NCI-H146 (cell line): ENCODE results near the gene WDR5.

ENCODE experiments used
- DNase-seq: peaks from one replicate; lab custom pipeline; 2025; lab: John Stamatoyannopoulos, UW

WDR5 gene

GRCh38 chr9:134159566-134160245 is 23.8 kb downstream of the WDR5 start:
- DNase-seq, result no peak

GRCh38 chr9:134161647-134162046 is 25.8 kb downstream of the WDR5 start:
- no peak for DNase-seq

- DNase-seq, result no peak
Measured at GRCh38 chr9:134162212-134162775, 26.4 kb downstream of the WDR5 start.

- DNase-seq, result peak; percentile 55
Measured at GRCh38 chr9:134162926-134163370, 27.1 kb downstream of the WDR5 start.

- peak; percentile 59 for DNase-seq
Measured at GRCh38 chr9:134163371-134164196, 27.7 kb downstream of the WDR5 start.

- DNase-seq, result no peak
Measured at GRCh38 chr9:134164879-134165278, 29.0 kb downstream of the WDR5 start.

GRCh38 chr9:134165357-134166315 is 29.8 kb downstream of the WDR5 start:
- DNase-seq, result no peak

- no peak for DNase-seq
Measured at GRCh38 chr9:134166374-134166773, 30.5 kb downstream of the WDR5 start.

- DNase-seq, result no peak
Measured at GRCh38 chr9:134167530-134167931, 31.6 kb downstream of the WDR5 start.

GRCh38 chr9:134168757-134169550 is 33.1 kb downstream of the WDR5 start:
- no peak for DNase-seq

- DNase-seq, result no peak
Measured at GRCh38 chr9:134169724-134170401, 34.0 kb downstream of the WDR5 start.

- no peak for DNase-seq
Measured at GRCh38 chr9:134170532-134171315, 34.8 kb downstream of the WDR5 start.

GRCh38 chr9:134171316-134172197 is 35.7 kb downstream of the WDR5 start:
- no peak for DNase-seq

GRCh38 chr9:134172198-134173126 is 36.6 kb downstream of the WDR5 start:
- no peak for DNase-seq

GRCh38 chr9:134173127-134174072 is 37.5 kb downstream of the WDR5 start:
- no peak for DNase-seq

- no peak for DNase-seq
Measured at GRCh38 chr9:134174073-134174449, 38.2 kb downstream of the WDR5 start.
